Measurements from ENCODE around the gene MARCHF9. TPM values are rescaled to one million over a fixed set of nuclear protein-coding genes. Genes with fewer than 3 reads are reported as not detected.

The MARCHF9 gene
- polyA plus RNA-seq, 1 donor from 2014 or later, result 11.9 TPM

DNA sequence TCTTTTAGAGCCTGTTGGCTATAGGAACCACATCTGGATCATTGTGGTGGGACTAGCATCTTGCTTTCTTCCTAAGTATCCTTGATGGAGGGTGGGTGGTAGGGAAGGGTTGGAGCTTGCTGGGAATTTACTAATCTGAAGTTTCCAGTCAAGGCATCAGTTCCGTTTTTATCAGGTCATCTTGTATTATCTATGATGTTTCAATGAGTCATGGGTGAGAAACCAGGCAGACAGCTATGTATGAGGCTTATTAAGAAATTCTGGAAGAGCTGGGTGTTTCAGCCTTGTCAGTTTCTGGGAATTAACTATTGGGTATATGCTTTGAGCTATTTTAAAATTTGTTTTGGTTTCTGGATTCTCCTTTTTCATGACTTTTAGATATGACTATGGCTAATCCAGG is 39.0 kb downstream of the MARCHF9 start:
- Mint-ChIP-seq H3K4me3 (peak overlapping the region in 1 of 4 donors; percentile 55), H3K27ac (peak overlapping the region in 1 of 3 donors; percentile 73), H3K27me3 (no peaks in the 10 kb centered on the region), H3K9me3 (no peaks in the 10 kb centered on the region), H3K36me3 (no peaks in the 10 kb centered on the region), H3K4me1 (peaks cover 0 to 1% (median 0%) of the 10 kb centered on the region in 3 donors)

DNA sequence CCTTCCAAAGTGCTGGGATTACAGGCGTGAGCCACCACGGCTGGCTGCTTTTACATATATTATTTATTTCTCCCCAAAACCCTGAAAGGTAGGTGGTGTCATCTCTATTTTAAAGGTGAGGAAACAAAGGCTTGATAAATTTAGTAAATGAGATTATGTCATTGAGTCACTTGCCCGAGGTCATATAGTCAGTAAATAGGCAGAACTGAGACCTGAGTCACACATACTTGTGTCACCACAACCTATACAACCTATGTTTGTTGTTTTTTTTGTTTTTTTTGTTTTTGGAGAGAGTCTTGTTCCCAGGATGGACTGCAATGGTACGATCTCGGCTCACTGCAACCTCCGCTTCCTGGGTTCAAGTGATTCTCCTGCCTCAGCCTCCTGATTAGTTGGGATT is 40.5 kb downstream of the MARCHF9 start:
- H3K4me1 Mint-ChIP-seq, result no peaks in the 10 kb centered on the region
- H3K27ac Mint-ChIP-seq, result peak overlapping the region in 1 of 3 donors; percentile 73
- no peaks in the 10 kb centered on the region for H3K27me3 Mint-ChIP-seq
- no peaks in the 10 kb centered on the region for H3K36me3 Mint-ChIP-seq
- no peaks in the 10 kb centered on the region for H3K9me3 Mint-ChIP-seq
- H3K4me3 Mint-ChIP-seq, result no peak overlapping the region

DNA sequence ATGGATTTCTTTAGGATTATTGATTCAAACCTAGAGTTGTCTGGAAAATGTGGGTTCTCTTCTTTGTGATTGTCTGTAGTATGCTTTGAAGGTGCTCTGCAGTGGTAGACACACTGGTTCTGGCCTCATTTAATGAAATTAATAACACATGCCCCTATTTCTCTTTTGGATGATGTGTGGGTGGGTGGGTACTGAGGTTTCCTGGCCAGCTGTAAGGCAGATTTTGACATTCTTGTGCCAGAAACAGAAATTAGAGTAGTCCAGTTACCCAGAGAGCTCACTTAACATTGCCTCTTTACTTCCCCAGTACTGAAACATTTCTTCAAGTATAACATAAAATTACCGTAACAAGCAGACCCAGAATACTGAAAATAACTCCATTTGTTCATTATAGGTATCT is 42.1 kb downstream of the MARCHF9 start:
- H3K36me3 Mint-ChIP-seq, result no peaks in the 10 kb centered on the region
- no peaks in the 10 kb centered on the region for H3K4me1 Mint-ChIP-seq
- H3K9me3 Mint-ChIP-seq, result no peaks in the 10 kb centered on the region
- H3K27ac Mint-ChIP-seq, result no peak overlapping the region
- no peak overlapping the region for H3K4me3 Mint-ChIP-seq
- no peaks in the 10 kb centered on the region for H3K27me3 Mint-ChIP-seq

DNA sequence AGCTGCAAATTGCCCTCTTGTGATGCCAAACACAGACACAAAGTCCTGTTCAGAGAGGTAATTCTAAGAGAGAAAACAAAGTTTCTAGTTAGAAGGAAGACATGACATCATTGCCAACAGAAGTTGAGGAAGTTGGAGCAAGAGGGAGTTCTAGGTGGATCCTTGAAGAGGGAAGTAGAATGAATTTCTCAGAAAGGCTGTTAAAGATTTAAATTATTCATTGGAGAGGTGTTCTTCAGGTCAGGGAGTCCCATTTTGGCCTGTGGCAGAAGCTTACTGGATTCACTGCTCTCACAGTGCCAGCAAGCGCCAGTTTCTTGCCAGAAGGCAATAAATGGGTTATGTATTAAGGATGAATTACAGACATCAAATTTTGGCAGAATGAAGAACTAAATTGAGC is 43.0 kb downstream of the MARCHF9 start:
- no peaks in the 10 kb centered on the region for H3K27me3 Mint-ChIP-seq
- peak overlapping the region in 1 of 3 donors; percentile 27 for H3K27ac Mint-ChIP-seq
- no peaks in the 10 kb centered on the region for H3K4me1 Mint-ChIP-seq
- no peaks in the 10 kb centered on the region for H3K36me3 Mint-ChIP-seq
- H3K4me3 Mint-ChIP-seq, result no peak overlapping the region
- H3K9me3 Mint-ChIP-seq, result no peaks in the 10 kb centered on the region

DNA sequence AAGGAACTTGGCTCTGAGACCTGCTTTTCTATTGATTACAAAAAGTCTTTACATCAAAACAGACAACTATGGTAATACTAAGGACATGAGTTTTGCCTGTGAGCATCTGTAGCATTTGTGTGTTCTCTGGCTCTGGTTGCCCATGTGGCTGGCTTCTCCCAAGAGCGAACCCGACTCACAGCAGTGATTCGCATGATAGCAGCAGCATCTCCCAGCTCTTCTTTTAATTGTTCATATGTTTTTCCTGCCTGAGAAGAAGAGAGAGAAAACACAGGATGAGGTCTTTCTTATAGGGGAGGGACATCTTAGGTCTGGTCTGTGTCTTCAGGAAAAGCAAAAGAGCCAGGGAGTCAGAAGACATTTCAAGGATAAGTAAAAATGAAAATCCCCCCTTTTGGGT is 46.1 kb downstream of the MARCHF9 start:
- Mint-ChIP-seq H3K4me3 (no peak overlapping the region), H3K9me3 (no peaks in the 10 kb centered on the region), H3K36me3 (no peaks in the 10 kb centered on the region), H3K27me3 (no peaks in the 10 kb centered on the region), H3K4me1 (no peaks in the 10 kb centered on the region), H3K27ac (no peak overlapping the region)

DNA sequence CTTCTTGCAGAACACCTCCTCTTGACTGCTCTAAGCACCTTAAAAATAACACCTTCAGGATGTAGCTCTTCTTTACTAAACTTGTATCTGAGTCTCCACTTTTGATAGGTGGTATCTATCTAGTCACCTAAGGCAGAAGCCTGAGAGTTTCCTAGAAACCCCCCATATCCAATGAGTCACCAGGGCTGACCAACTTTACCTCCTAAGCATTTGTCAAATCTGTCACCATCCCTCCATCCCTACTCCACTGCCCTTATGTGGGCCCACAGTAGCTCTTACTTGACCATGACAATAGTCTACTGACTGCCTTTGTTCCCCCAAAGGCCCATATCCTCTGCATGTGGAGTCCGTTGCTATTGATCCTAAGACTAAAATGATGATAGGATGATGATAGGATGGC is 47.7 kb downstream of the MARCHF9 start:
- H3K4me1 Mint-ChIP-seq, result no peaks in the 10 kb centered on the region
- no peaks in the 10 kb centered on the region for H3K36me3 Mint-ChIP-seq
- H3K4me3 Mint-ChIP-seq, result no peak overlapping the region

DNA sequence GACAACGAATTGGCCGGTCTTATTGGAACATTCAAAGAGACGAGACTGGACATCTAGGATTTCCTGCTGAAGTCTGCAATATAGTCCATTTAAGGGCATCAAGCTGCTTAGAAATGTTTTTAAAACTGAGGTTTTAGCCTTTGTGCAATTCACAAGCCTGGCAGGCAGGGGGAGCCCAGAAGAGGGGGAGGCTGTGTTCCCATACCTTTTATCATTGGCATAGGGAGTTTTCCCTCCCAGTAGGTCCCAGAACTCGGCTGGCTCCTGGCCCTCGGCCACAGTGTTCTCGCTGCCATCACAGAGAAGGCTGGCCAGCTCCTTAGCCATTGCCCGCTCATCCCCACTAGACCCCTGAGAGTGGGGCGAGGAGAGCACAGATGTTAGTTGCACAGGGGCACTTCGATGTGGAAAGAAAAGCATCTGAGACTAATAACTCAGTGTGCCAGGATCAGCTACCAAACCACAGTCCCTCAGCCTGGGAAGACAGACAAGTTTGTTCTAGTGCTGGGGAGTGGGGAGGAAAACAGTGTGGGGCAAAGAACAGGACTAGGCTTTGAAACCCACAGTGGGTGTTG is 48.5 kb downstream of the MARCHF9 start:
- no peaks in the 10 kb centered on the region for H3K9me3 Mint-ChIP-seq
- peaks cover 2% of the 10 kb centered on the region for H3K36me3 Mint-ChIP-seq
- H3K4me3 Mint-ChIP-seq, result no peak overlapping the region
- no peak overlapping the region for H3K27ac Mint-ChIP-seq
- H3K27me3 Mint-ChIP-seq, result no peaks in the 10 kb centered on the region
- no peaks in the 10 kb centered on the region for H3K4me1 Mint-ChIP-seq

More for the DNA sequence above, 47.7 kb downstream of the MARCHF9 start:
- Mint-ChIP-seq H3K9me3 (no peaks in the 10 kb centered on the region), H3K27me3 (no peaks in the 10 kb centered on the region), H3K27ac (no peak overlapping the region)

DNA sequence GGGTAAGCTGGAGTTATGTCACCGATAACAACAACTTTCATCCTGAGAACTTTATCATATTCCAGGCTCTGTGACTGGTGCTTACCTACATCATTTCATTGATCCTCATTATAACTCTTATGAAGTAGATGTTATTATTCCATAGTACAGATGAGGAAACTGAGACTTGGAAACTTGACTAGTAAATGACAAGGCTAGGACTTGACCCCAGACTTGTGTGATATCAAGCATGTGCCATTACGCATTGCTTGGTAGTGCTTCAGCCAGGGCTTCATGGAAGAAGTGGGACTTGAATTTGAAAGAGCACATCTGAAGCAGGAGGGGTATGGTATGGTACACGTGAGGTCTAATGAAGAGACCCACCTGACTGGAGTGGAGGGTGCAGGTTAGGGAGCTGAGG is 51.8 kb downstream of the MARCHF9 start:
- Mint-ChIP-seq H3K36me3 (peaks cover 3% of the 10 kb centered on the region), H3K9me3 (no peaks in the 10 kb centered on the region), H3K27me3 (no peaks in the 10 kb centered on the region), H3K4me3 (no peak overlapping the region), H3K4me1 (no peaks in the 10 kb centered on the region), H3K27ac (no peak overlapping the region)

DNA sequence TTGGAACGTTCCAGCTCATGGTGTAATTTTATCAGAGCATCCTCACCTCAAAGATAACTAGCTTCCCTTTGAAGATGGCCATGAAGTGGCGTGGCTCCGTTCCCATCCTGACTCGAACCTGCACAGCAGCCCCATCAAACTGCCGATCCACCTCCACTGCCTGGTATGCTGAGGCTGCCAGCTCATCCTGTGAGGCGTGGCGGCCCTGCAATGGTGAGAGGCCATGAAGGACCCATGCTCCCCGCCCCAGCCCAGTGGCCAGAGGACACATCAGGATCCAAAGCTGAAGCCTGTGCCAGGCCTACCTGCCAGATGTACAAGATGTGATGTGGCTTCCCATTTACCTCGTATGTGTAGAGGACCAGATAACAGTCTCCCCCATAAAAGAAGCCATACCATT is 52.4 kb downstream of the MARCHF9 start:
- H3K27ac Mint-ChIP-seq, result no peak overlapping the region
- peaks cover 4% of the 10 kb centered on the region for H3K36me3 Mint-ChIP-seq
- no peaks in the 10 kb centered on the region for H3K27me3 Mint-ChIP-seq
- H3K4me1 Mint-ChIP-seq, result no peaks in the 10 kb centered on the region
- no peak overlapping the region for H3K4me3 Mint-ChIP-seq
- no peaks in the 10 kb centered on the region for H3K9me3 Mint-ChIP-seq

DNA sequence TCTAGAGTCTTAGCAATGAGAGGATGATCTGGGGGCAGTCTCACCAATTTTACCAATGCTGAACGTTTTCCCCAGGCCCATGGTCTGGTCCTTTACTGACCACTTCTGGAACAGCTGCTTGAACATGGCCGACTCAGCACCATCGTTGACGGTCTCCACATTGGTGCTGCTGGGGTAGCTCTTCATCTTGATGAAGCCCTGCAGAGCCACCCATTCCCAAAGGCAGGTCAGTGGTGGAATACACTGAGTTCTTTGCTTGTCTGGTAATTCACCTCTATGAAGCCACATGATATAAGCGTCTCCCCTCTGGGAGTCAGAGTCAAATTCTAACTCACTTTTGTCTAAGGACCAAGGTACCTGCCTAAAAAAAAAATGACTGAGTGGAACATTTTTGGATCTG is 53.4 kb downstream of the MARCHF9 start:
- no peaks in the 10 kb centered on the region for H3K9me3 Mint-ChIP-seq
- H3K27me3 Mint-ChIP-seq, result no peaks in the 10 kb centered on the region
- no peaks in the 10 kb centered on the region for H3K4me1 Mint-ChIP-seq
- H3K27ac Mint-ChIP-seq, result no peak overlapping the region
- H3K36me3 Mint-ChIP-seq, result peaks cover 4% of the 10 kb centered on the region
- H3K4me3 Mint-ChIP-seq, result no peak overlapping the region

DNA sequence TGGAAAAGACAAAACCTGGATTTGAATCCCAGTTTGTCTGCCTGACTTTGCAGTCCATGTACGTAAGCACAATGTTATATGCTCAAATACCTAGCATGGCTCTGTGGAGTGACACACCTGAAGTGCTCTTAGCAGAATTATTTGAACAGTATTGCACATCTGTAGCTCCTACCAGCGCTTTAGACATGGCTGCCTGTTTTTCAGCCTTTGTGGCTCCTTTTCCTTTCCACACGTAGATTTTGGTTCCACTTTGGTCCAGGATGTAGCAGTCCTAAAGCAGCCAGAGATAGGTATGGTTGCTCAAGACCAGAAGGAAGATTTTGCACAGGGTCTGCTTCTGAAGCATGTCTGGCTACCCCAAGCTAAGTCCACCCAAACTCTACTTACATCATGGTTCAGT is 54.5 kb downstream of the MARCHF9 start:
- H3K9me3 Mint-ChIP-seq, result no peaks in the 10 kb centered on the region
- H3K27ac Mint-ChIP-seq, result no peak overlapping the region
- no peaks in the 10 kb centered on the region for H3K4me1 Mint-ChIP-seq
- no peak overlapping the region for H3K4me3 Mint-ChIP-seq
- H3K36me3 Mint-ChIP-seq, result peaks cover 4% of the 10 kb centered on the region
- no peaks in the 10 kb centered on the region for H3K27me3 Mint-ChIP-seq

Other genes with a start within 250 kb of the MARCHF9 start
- 32.2 TPM for gene DDIT3, start 234.6 kb upstream of the MARCHF9 start, polyA plus RNA-seq
- 6.3 TPM for gene MBD6, start 232.3 kb upstream of the MARCHF9 start, polyA plus RNA-seq
- gene DCTN2, start 207.9 kb upstream of the MARCHF9 start, polyA plus RNA-seq, result 79.0 TPM
- not detected for gene KIF5A, start 205.1 kb upstream of the MARCHF9 start, polyA plus RNA-seq
- 15.5 TPM for gene PIP4K2C, start 163.9 kb upstream of the MARCHF9 start, polyA plus RNA-seq
- 0.91 TPM for gene DTX3, start 150.3 kb upstream of the MARCHF9 start, polyA plus RNA-seq
- gene ARHGEF25, start 143.7 kb upstream of the MARCHF9 start, polyA plus RNA-seq, result not detected
- gene B4GALNT1, start 121.9 kb upstream of the MARCHF9 start, polyA plus RNA-seq, result not detected
- gene OS9, start 61.0 kb upstream of the MARCHF9 start, polyA plus RNA-seq, result 70.4 TPM
- 4.1 TPM for gene AGAP2, start 16.4 kb upstream of the MARCHF9 start, polyA plus RNA-seq
- gene TSPAN31, start 10.1 kb upstream of the MARCHF9 start, polyA plus RNA-seq, result 52.8 TPM
- gene CDK4, start 2.8 kb upstream of the MARCHF9 start, polyA plus RNA-seq, result 77.4 TPM
- 0.09 TPM for gene CYP27B1, start 12.0 kb downstream of the MARCHF9 start, polyA plus RNA-seq
- gene METTL1, start 17.0 kb downstream of the MARCHF9 start, polyA plus RNA-seq, result 15.9 TPM
- gene EEF1AKMT3, start 17.5 kb downstream of the MARCHF9 start, polyA plus RNA-seq, result 1.5 TPM
- gene TSFM, start 27.7 kb downstream of the MARCHF9 start, polyA plus RNA-seq, result 27.1 TPM
- 0.19 TPM for gene AVIL, start 63.6 kb downstream of the MARCHF9 start, polyA plus RNA-seq
- gene CTDSP2, start 91.6 kb downstream of the MARCHF9 start, polyA plus RNA-seq, result 44.6 TPM
- gene ATP23, start 186.5 kb downstream of the MARCHF9 start, polyA plus RNA-seq, result 18.3 TPM